Embryonic facial prominence (tissue), 1 donor: Measurements from ENCODE around the gene TRIM25.
"Not testable (repeated sequence)": the region's sequence is repeated elsewhere in the genome, so short reads cannot be mapped to it uniquely, and the experiment has no call there.

Source experiments
- DNase-seq: peaks from one replicate; pipeline ENCODE4 v3.0.0-alpha.2; 2016; ENCODE audit errors: extremely low spot score

TRIM25 gene, protein sequence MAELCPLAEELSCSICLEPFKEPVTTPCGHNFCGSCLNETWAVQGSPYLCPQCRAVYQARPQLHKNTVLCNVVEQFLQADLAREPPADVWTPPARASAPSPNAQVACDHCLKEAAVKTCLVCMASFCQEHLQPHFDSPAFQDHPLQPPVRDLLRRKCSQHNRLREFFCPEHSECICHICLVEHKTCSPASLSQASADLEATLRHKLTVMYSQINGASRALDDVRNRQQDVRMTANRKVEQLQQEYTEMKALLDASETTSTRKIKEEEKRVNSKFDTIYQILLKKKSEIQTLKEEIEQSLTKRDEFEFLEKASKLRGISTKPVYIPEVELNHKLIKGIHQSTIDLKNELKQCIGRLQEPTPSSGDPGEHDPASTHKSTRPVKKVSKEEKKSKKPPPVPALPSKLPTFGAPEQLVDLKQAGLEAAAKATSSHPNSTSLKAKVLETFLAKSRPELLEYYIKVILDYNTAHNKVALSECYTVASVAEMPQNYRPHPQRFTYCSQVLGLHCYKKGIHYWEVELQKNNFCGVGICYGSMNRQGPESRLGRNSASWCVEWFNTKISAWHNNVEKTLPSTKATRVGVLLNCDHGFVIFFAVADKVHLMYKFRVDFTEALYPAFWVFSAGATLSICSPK

DNA sequence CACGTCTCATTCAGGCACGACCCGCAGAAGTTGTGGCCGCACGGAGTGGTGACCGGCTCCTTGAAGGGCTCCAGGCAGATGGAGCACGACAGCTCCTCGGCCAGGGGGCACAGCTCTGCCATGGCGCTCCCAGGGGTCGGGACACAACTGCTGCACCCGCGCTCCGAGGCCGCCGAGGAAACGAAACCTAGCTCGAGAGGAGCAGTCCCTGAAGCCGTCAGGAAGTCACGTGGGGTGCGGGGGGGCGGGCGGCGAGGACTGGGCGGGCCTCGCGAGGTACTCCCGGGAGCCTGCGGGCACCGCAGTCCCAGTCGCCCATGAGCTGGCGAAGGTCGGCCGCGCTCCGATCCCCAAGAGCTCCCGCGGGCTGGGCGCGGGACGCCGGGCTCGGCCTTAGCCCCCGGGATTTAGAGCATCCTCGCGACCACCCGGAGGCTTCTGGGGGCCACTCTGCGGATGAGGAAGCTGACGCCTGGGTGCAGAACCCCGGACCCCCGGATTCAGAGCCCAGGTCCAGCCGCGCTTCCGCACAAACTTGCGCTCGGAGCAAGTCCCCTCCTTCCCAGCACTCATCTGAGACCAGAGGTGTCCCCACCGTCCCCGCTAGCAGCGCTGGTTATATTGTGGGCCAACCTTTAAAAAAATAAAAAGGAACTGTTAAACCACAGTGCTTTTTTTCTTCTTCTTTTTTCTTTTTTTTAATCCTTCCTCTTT lies at the start of gene TRIM25:
Gene TRIM25, minus strand, starts transcription at position 183 of the 714 bp plus-strand sequence. Its CDS starts 61 bp downstream, at position 122.
- DNase-seq: peak; percentile 41

DNA sequence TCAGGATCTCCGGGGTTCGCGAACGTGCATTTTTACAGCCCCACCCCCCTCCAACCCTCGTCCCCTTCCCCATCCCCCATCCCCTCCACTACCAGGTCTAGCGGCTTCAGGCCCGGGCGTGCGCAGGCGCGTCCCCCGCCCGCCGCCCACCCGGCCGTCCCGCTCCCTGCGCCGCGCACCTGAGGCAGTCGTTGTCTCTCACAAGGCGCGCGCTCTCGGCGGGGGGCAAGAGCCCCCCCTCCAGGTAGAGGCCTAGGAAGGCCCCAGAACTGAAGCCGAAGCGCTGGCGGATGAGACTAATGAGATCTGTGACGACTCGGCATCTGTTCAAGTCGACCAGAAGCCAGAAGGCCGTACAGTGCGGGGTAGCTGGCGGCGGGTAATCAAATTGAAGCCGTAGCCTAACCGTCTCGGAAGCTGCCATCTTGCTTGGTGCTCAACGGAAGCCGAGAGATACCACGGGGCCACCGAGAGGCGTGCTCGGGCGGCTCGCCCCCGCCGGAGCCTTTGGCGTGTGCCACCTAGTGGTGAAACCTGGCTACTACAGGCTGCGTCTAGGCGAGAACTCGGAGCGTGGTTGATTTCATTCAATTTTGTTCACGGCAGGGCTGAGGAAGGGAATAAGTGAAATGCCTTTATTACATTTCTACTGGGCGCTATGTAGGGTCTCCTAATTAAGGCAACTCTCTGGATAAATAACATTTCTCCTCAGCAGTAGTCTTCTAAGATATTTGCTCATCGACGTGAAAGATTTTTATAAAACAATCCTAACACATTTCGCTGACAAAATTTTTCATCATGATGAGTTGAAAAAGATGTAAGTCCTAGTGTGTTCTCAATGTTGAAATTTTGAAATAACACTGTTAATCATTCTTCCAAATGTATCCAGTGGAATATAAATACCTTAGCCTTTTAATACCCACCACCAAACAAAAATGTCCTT lies 47.0 kb upstream of the TRIM25 start, which contains the start of gene COIL:
Gene COIL, minus strand, starts transcription at position 455 of the 943 bp plus-strand sequence. Its CDS starts 31 bp downstream, at position 424.
- DNase-seq: peak; percentile 80

DNA sequence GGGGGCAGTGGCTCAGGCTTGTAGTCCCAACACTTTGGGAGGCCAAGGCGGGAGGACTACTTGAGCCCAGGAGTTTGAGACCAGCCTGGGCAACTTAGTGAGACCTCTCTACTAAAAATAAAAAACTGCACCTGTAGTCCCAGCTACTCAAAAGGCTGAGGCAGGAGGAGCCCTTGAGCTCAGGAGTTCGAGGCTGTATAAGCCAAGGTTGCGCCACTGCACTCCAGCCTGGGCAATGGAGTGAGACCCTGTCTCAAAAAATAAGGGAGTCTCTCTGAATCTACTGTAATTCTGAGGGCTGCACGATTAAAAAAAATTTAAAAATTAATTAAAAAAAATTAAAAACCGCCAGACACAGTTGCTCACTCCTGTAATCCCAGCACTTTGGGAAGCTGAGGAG lies 43.1 kb upstream of the TRIM25 start:
- DNase-seq: no peak

DNA sequence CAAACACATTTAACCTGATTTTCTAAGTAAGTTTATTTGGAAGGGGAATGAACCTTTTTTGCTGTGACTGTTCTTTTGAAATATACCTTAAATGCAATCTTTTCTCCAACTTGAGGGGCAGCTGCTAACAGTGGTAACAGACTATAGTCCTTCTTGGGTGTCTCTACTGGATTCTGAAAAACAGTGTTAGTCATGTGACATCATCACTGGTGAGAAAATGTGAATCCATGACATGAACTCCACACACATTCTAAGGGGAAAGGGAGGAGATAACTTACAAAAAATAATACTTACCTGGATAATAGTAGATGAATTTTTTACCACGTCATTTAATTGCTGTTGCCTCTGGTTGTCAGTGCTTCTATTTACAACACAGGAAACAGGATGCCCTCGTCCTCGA lies 35.7 kb upstream of the TRIM25 start:
- no peak for DNase-seq

DNA sequence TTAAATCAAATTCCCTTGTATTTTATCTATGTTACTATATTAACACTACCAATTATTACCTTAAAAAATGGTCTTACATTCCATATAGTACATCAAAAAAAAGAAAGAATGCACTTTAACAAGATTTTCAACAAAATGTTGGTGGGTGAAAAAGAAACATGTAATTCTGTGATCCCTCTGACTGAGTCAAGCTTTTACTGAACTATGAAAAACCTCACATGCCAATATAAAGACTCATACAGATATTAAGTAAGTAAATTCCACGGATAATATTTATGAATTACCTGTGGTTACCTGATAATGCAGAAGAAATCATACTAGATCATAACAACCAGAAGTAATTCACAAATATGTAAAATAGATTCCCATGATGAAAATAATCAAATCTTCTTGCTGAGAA lies 34.6 kb upstream of the TRIM25 start:
- no peak for DNase-seq

DNA sequence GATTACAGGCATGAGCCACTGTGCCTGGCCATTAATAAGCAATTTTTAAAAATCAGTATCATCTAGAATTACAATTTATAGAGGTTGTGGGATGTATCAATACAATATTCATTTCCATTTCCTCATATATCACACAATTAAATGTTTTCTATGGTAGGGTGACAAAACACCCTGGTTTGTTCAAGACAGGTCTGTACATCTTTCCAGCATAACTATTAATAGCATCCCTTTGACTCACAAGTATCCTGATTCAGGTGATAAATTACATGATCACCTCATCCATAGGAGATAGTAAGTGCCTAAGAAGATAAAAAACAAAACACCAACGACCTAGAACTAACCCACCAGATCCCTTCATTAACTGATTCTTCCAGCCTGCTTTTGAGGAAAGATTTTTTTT lies 33.9 kb upstream of the TRIM25 start:
- DNase-seq: no peak

DNA sequence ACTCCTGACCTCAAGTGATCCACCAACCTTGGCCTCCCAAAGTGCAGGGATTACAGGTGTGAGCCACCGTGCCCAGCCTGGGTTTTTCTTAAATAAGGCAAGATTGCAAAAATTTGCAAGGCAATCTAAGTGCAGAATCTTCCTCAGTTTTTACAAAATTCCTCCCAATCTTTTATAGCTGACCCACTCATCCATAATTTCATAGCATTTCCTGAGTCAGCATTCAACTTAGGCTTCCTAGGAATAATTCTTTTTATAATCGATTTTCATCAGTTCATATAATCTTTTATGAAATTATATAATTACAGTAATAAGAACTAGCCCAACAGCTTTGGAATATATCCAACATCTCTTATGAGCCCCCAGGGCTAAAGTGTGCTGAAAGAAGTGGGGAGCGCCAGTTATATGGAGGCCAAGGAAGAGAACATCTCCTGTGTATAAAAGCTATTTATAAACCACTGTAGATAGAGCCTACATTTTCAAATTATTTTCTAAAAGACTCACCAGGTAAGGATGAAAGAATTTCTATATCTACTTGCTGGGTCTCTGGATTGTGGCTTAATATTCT lies 32.2 kb upstream of the TRIM25 start:
- no peak for DNase-seq

DNA sequence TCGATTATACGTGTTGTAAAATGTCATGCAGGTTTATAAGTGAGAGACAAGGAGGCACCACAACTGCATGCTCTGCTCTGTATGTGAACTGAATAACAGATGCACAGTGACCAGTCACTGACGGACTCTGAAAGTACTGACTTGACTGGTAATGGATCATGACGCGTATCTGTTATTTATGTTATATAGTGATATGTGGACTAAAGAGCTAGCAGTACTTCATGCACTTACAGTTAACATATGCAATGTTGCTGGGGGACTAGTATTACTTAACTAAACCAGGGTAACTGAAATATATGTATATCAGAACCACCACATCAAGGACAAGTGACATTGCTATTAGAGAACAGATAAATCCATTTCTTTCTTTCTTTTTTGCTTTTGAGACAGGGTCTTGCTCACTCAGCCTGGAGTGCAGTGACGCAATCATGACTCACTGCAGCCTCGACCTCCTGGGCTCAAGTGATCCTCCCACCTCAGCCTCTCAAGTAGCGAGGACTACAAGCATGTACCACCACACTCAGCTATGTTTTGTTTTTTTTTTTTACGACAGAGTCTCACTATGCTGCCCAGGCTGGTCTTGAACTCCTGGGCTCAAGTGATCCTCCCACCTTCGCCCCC lies 29.8 kb upstream of the TRIM25 start:
- no peak for DNase-seq

DNA sequence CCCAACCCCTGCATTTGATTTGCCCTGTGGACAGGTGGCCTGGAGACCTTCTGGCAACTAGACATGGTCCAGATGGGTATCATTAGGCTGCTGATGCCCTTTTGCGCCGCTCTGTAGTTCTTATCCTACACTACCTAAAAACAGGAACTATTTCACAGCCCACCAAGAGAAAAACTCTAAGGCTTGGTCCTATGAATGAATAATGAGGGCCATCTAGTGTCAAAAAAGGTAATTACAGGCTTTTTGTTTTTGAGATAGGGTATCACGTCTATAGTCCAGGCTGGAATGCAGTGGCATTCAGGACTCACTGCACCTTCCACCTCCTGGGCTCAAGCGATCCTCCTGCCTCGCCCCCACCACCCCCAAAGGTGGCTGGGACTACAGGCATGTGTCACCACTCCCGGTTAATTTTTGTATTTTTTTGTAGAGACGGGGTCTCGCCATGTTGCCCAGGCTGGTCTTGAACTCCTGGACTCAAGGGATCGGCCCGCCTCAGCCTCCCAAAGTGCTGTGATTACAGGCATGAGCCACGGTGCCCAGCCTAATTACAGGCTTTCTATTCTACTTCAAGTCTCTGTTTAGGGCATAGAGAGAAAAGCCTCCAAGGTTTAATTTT lies 26.1 kb upstream of the TRIM25 start:
- peak; percentile 20 for DNase-seq

DNA sequence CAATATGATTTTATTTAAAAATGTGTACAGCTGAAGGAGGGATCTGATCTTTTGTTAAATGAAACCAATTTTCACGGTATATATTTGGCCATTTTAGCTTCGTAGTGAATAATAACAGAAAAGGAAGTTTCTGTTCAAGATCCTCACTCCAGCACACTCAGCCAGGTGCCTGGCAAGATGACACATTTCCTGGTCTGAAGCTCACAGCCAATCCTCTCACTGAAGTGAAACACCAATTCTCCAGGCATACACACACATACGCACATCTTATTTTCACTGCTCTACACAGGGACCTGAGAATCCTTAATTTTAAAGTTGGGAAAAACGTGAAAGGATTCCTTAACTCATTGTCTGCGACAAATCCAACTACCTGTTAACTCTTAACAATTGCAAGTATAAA lies 24.4 kb upstream of the TRIM25 start:
- not testable (repeated sequence) for DNase-seq

DNA sequence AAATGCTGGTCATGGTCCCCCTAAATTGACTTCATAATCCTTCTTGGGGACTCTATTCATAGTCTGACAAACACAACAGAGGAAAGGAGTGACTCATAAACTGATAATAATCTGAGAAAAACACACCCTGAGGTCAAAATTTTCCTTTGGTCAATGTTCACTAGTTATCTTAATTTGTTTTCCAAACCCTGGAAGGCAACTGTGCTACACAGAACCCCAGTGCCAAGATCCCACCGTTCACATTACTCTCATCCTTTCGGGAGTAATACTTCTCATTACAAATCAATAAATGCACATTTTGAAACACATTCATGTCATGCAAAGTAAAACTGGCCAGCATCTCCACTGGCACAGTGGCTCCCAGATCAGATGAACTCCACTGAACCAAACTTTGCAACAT lies 23.8 kb upstream of the TRIM25 start:
- DNase-seq: no peak

DNA sequence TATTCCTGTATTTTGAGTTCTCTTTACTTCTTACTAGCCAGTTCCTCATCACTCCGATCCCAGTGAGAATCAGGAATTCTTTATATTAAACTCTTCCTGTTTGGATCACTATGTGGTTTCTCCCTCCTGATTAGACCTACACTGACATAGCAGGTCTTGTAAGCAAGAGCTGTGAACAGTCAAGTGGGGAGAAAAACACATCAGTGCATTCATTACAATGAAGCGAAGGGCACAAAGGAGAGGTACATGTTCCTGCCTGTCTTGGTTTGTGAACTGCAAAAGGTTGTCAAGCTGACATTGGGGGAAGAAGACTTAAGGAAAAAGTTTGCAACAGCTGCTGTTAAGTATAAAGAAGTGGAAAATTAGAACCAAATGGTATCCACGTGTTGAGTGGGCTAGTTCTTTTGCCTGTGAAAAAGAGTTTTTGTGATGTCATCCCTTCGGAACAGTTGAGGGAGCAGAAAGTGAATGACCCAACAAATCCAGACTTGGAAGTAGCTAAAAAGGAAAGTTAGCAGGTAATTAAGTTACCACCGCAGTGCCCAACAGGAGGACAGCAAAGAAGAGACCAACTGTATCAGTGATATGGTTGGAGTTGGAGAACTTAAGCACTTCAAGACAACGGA lies 23.0 kb upstream of the TRIM25 start:
- no peak for DNase-seq

DNA sequence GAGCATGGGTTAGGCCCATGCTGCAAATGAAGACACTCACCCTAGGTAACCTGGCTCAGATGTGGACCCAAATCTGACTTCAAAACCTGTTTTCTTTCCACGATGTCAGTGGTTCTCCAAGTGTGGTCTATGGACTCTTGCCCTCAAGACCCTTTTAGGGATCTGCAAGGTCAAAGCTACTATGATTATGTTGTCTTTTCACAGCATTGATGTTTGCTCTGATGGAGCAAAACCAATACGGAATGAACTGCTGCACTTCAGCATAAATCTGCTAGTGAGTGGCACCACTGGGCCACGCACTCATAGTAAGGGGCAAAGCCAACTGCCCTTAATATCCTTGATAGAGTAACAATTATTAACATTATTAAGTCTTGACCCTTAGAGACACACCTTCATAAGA lies 21.6 kb upstream of the TRIM25 start:
- no peak for DNase-seq

DNA sequence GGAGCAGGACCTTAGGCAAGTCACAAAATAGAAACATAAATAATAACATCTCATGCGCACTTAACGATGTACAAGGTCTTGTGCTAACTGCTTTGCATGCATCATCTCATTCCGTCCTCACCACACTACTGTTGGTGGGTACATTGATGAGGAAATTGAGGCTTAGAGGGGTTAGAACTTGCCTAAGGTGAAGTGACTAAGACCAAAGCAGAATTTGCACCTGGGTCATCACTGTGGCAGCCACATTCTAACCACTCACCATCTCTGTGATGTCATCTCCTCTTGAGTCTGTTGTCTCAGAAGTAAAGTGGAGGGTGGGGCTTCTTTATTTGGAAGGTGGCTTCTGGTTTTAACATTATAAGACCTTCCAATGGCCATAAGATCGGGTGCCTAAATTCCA lies 20.4 kb upstream of the TRIM25 start:
- no peak for DNase-seq

DNA sequence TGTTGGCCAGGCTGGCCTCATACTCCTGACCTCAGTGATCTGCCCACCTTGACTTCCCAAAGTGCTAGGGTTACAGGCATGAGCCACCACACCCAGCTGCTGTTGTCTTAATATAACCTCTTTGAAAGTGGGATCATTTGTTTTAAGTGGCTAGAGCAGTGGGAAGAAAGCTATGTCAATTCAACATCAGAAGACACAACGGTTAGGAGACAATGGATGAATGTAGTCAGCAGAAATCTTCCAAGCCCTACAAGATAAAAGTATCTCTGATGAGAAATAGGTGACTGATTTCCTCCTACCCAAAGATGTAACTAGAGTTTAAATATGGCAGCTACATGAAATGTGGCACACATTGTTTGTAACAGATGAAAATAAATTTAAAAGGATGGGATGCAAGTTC lies 20.0 kb upstream of the TRIM25 start:
- no peak for DNase-seq

DNA sequence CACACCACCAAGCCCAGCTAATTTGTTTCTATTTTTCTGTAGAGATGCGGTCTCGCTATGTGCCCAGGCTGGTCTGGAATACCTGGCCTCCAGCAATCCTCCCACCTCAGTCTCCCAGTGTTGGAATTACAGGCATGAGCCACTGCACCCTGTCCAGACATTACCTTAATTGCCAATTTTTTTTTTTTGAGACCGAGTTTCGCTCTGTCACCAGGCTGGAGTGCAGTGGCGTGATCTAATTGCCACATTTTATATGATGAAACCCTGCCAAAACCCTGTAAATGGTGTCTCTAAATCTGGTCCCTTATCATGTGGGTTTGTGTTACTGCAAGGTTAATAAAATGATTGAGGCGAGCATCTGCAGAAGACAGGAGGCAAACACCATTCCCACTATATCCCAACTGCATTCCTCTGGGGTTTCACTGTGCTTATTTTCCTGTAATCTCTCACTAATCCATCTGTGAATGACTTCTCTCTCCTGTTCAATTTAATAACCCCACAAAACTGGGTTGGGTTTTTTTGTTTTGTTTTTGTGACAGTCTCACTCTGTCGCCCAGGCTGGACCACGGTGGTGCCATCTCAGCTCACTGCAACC lies 19.4 kb upstream of the TRIM25 start:
- no peak for DNase-seq

DNA sequence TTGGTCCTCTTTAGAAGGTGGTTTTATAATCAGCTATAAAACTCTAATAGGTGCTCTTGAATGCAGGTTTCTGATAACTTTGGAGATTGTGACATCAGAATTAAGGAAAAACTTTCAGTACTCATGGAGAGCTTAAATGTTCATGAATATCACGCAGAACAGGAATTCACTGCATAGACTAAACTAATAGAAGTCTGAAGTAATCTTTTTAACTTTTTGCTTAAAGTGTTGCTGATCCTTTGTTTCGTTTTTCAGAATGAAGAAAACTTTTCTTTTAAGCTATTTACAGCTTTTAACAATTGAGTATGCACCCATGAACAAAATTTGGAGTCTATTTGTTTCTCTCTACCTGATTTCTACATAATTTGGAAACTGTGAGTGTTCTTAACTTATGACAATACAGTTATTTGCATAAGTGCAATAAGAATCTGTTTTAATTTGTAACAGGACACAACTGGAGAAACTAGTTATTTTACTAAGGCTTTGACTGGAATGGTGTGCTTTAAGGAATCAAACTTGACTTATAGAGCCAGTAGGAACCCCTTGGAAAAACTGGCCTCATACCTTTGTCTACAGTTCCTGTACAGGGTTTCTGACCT lies 17.0 kb upstream of the TRIM25 start:
- no peak for DNase-seq

DNA sequence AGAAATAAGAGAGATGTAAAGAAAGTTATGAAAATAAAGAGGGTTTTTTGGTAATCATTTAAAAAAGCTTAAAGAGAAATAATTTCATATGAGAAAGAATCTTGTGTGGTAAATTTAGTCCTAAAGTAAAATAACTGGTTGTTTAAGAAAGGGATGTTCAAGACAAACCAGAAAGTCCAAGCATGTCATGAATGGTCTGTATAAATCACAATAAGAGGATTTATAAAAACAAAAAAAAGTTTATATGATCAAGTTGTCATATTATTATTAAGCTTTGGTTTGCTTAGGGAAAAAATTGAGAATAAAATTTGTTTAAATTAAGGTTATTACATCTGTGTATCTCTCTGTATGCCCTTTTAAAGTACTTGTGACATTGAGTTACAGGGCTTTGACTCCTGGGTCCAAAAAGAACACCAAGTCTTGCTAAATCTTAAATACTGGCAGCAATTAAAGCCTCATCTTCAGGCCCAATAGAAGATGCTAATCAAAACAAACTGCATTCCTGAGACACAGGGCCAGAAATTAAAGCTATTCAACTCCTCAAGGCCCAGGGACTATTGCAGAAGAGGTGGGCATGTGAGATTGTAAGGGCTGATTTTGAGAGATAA lies 15.6 kb upstream of the TRIM25 start:
- no peak for DNase-seq

DNA sequence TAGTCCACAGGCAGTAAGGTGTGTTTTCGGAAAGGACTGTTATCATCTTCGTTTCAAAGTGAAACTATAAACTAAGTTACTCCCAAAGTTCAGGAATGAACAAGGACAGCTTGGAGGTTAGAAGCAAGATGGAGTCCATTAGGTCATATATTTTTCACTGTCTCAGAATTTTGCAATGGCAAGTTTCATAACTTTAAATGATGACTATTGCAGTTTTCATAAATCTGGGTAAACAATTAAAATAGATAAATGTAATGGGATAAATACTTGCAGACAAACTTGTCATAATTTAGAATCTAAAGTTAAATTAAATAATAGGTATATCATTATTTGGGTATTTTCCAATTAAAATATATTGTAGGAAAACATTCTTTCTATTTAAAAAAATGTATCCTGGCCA lies 14.7 kb upstream of the TRIM25 start:
- no peak for DNase-seq
